Fibroblast of villous mesenchyme (primary cell): Measurements from ENCODE around the gene FOXL2. TPM values are rescaled to one million over a fixed set of nuclear protein-coding genes. Genes with fewer than 3 reads are reported as not detected.

ENCODE experiments used
- DNase-seq: peaks from one replicate; pipeline ENCODE4 v3.0.0-alpha.2; 2010; ENCODE audit warnings: low read depth
- H3K4me3 ChIP-seq: 2 replicates; pipeline ENCODE4 v1.5.1; 2011; ENCODE audit warnings: low read depth, mild to moderate bottlenecking, low read length
- total RNA-seq: library from RNA; depleted of rRNA; stranded (reverse); fragments of >200 nt; gene quantifications from 2 replicates; pipeline ENCODE4 v1.2.3, GENCODE V29; 2012
- TF ChIP-seq, protein P1 (sequence below): IDR thresholded peaks from 2 replicates; pipeline ENCODE4 v1.5.1; 2012; ENCODE audit warnings: low read depth, mild to moderate bottlenecking, low read length; ENCODE audit not compliant: insufficient read depth

The FOXL2 gene
- total RNA-seq, 1 donor: 49.7 TPM

DNA sequence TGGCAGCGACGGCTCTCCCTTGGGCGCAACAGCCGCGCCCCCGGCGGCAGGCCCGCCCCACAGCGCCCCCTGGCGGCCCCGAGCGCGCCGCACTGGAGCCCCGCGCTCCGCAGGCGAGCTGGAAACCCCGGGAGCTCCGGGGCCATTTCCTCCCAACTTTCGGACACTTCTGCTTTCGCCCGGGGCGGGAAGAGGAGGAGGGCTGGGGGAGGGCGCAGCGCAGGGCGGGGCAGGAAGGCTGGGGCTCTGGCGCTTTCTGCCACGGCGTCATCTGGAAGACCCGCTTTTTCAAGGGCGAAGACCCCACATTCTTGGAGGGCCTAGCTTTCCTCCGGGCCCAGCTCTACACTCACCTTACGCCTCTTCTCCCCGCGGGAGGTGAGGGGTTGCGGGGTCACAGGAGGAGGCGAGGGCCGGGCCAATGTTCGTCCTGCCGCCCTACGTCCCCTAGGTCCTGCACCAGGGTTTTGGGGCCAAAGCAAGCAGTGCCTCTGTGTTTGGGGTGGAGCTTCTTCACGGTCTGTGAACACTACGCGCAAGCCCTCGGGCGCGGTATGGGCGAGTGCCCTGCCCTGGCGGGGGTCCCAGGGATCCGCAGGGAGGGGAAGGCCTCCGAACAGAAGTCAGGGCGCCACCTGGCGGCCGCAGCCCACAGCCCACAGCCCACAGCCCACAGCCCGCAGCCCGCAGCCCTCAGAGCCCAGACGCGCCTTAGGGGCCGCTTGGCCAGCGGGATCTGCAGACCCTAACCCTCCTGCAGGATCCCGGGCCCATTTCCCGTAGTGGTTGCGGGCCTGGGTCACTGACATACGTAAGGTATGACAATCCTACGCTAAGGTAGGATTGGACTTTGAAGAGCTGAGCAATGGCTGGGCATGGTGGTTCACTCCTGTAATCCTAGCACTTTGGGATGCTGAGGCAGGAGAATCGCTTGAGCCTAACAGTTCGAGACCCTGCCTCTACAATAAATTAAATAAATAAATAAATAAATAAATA lies 31.1 kb downstream of the FOXL2 start:
- H3K4me3 ChIP-seq: peak overlapping the region; percentile 82
- peak; percentile 89 for DNase-seq
- TF ChIP-seq, protein P1, sequence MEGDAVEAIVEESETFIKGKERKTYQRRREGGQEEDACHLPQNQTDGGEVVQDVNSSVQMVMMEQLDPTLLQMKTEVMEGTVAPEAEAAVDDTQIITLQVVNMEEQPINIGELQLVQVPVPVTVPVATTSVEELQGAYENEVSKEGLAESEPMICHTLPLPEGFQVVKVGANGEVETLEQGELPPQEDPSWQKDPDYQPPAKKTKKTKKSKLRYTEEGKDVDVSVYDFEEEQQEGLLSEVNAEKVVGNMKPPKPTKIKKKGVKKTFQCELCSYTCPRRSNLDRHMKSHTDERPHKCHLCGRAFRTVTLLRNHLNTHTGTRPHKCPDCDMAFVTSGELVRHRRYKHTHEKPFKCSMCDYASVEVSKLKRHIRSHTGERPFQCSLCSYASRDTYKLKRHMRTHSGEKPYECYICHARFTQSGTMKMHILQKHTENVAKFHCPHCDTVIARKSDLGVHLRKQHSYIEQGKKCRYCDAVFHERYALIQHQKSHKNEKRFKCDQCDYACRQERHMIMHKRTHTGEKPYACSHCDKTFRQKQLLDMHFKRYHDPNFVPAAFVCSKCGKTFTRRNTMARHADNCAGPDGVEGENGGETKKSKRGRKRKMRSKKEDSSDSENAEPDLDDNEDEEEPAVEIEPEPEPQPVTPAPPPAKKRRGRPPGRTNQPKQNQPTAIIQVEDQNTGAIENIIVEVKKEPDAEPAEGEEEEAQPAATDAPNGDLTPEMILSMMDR: peak; percentile 81

DNA sequence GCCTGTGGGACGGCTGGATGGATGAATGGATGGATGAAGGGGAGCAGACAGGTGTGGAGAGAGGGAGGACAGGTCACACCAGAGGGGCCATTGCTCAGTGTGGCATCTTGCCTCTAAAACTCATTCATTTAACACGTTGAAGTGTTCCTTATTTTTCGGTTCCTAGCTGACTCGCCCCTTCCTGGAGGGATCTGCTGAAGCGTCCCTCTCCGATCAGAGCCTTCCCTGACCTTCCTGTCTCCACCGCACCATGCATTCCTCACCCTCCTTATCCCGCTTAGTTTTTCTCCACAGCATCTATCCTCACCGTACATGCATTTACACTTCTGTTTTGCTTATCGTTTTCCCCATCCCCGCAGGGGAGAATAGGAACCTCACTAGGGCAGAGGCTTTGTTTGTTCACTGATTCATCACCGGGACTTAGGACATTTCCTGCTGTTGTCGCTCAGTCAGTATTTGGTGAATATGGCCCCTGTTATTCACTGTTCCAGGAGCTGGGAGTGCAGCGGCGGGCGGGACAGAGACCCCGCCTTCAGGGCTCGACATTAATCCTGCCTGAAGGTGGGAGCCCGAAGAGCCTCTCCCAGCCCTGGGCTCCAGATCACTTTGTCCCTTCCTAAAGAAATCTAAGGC lies 32.0 kb downstream of the FOXL2 start:
- no peak for DNase-seq
- TF ChIP-seq, protein P1: no peak
- H3K4me3 ChIP-seq: peak overlapping the region; percentile 58

DNA sequence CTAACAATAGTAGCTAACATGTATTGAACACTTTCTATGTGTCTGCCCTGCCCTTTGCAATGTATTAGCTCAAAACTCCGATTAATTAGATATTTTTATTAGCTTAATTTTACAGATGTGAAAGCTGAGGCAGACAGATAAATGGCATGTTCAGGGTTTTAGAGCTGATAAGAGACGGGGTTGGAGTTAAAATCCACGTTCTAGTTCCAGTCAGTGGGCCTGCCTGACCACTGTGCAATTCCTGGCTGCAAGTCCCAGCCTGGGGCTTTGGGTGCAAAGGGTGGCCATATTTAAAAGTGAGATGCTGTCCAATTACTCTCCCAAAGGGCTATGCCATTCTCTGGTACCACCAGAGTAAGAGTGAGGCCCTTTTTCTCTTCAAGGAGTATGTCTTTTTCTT lies 33.2 kb downstream of the FOXL2 start:
- DNase-seq: no peak
- H3K4me3 ChIP-seq: no peak overlapping the region
- TF ChIP-seq, protein P1: no peak

DNA sequence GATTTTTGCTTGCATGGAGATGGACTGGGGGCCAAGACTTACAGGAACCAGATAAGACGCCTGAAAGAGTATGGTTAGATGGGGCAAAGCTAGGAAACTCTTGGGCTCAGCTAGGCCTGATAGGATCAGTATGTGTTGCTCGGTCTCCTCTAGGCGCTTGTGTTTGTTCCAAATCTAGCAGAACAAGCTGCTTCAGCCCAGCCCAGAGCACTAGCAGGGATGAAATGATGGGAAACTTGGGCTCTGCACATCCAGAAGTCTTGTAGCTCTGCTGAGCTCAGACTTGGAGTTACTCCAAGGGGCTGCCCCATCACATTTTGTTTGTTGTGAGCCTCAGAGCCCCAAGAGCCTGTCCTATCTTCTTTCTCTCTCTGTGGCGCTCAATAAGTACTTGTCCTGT lies 34.7 kb downstream of the FOXL2 start:
- TF ChIP-seq, protein P1: no peak
- H3K4me3 ChIP-seq: no peak overlapping the region
- DNase-seq: no peak

DNA sequence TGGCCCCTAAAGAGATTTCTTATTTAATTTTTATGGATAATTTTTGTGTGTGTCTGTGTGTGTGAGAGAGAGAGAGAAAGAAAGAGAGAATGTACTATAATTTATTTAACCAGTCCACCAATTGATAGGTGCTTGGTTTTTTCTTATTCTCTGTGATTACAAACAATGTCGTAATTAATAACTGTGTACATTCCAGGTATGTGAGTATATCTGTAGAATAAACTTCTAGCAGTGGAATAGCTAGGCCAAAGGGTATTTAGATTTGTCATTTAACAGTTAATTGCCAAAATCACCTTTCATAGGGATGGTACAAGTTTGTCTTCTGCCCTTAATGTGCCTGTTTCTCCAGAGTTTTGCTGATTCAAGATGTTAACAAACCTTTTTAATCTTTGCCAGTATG lies 35.3 kb downstream of the FOXL2 start:
- H3K4me3 ChIP-seq: no peak overlapping the region
- DNase-seq: no peak
- TF ChIP-seq, protein P1: no peak

DNA sequence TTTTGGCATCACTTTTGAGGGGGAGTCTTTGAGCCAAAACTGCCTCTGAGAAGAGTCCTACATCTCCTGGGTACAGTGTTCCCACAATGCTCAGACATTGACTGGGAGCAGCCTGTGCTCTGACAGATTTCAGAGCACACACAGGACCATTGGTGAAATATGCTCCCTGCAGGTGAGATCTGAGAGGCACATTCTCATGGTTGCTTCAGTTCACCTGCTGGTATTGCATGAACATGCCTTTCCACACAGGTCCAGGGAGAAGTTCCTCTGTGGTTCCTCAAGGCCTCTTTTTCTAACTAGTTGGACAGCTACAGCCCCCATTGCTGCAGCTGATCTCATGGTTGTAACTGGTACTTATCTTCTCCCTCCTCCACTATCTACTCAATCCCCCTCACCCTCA lies 37.0 kb downstream of the FOXL2 start:
- H3K4me3 ChIP-seq: no peak overlapping the region
- no peak for DNase-seq
- TF ChIP-seq, protein P1: no peak
